ENCODE data around the gene SPRED2.
A peak's percentile ranks its signal among the peaks of the same experiment; 100 is the strongest.

SPRED2 gene

DNA sequence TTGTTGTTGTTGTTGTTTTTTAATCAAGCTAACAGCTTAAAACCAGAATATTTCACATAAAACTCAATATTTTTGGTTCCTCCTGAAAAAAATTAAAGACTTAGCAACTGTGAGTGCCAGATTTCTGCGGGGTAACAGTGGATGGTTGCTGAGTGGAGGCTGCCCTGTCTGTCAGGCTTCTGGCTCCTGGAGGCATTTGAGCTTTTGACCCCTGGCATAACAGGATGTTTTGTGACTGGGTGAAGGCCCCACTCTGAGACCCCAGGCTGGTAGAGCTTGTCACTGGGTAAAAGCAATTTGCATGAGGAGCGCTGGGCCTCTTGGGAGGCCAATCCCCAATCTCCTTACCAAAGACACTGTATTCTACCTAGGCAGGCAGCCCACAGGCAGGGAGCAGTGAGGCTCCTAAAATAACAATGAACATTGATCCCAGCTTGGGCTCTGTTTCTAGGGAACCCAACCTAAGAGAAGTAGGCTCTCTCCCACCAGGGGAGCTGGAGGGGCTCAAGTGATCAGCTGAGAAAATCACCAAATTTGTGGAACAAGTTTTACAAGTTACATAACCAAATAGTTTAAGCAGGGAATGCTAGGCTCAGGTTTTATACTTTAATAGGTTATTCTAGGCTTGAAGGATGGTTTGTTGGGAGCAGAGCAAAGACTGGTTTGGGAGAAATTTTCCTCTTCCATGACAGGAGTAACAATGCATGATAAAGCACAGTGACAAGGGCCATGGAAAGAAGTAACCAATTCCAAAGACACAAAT, 5.9 kb upstream of the SPRED2 start:
- no peak for DNase-seq (ENCODE audit: low spot score)

DNA sequence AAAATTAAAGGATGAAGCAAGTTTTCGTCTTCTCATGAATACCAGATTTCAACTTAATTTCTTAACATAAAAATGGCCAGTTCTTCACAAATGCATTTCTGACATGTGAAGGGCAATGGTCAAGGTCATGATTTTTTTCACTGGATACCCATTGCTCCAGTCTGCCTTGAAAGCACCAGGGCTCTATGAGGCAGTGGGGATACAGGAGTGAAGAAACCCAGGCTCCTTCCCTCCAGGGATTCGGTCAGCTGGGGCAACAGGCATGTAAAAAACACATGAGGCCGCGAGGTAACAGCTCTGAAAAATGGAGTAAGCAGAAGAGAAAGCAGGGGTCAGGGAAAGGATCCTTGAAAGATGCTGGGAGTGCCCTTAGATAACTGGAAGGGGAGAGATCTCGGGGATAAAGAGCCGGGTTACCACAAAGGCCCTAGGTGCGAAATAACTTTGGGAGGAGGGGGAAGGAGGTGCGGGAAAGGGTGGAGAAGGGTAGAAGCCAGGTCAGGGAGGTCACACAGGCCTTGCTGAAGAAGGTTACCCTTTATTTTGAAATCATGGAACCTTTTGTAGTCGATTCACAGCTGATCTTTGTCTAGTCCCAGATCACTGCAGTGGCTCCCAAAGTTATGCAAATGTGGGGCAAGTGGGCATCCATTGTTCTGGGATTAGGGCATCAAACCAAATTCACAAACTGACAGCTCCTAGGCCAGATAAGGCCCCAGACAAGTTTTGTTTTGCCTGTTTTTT, 5.2 kb upstream of the SPRED2 start:
- DNase-seq (ENCODE audit: low spot score), result no peak

DNA sequence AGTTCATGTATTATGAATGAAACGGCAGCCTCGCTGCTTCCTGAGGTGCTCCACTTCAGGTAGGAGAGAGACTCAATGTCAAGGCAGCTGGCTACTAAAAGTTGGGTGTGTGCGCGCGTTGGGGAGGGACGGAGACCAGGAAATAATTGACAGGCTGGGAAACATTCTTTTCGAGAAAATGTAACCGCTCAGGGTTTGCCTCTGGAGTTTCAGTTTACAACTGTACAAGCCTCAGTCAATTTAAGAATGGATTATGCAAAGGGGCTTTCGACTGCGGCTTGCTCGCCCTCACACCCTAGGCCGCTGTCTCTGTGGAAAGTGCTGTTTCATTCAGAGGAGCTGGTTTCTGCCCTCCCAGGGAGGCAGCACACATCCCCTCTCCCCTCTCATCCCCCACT, 4.4 kb upstream of the SPRED2 start:
- DNase-seq (ENCODE audit: low spot score), result peak; percentile 43

GRCh38 chr2:65436169-65436823, 3.9 kb upstream of the SPRED2 start:
- peak; percentile 95 for DNase-seq (ENCODE audit: low spot score)

- DNase-seq (ENCODE audit: low spot score), result peak; percentile 94
These were observed 3.3 kb upstream of the SPRED2 start for GRCh38 chr2:65435625-65436168.

DNA sequence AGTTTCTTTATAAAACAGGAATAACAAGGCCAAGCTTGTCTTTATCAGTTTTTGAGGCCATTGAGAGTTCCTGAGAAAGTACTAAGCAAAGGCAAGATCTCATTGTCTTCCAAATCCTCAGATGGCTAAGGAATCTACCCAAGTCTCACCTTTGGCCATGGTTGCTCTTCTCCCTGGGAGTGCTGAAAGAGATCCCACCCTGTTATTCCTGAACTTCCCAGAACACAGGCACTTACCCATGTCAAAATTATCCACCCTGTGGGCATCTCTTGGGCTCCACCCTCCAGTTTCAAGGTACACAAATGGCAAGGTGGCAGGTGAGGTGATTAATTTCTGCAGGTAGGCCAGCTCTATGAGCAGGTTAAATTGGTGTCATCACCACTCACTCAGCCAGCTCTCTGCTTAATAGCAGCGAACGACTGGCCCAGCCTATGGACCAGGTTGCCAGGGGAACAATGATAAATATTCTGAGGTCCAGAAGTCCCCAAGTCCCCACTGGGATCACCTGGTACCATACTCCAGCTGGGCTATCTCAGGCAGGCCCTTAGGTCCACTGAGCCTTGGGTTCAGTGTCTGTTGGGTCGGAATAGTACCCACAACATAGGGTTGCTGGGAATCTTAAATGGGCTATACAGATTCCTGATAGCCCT, 2.3 kb upstream of the SPRED2 start:
- no peak for DNase-seq (ENCODE audit: low spot score)

- peak; percentile 31 for DNase-seq (ENCODE audit: low spot score)
These were observed 775 bp downstream of the SPRED2 start for GRCh38 chr2:65431421-65432226.

GRCh38 chr2:65430603-65431420, 1.6 kb downstream of the SPRED2 start:
- DNase-seq (ENCODE audit: low spot score), result peak; percentile 48

DNA sequence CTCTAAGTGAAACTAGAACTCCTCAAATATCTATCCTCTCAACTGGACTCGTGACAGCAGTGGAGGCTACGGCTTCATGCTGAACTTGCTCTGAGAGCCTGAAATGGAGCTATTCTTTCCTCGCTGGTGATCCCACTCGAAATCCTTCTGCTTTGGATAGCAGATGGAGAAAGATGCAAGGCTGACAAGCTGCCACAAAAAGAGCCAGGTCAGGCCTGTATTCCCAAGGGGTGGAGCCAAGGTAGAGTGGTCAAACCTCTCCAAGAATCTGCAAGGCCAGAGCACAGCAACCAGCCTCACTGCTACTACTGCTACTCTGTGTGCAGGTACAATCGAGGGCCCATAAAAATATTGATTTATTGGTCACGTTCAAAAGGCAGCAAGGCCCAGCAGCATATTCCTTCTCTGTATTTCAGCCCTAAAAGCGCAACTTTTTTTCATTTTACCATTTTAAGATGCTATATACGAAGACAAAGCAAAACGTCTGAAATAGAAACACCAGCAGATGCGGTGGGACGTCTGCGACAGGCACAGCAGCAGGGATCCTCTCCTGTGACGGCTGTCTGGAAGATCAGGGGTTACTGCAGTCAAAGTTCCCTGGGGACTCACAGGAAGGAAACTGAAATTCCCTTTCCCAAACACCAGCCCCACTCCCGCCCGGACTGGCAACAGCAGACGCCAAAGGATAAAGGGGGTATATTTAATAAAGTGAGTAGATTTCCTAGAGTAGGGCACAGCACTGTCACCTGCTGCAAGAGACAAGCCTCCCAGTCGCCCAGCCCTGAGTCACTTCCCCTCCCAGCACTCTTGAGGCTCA, 2.4 kb downstream of the SPRED2 start:
- no peak for DNase-seq (ENCODE audit: low spot score)

DNA sequence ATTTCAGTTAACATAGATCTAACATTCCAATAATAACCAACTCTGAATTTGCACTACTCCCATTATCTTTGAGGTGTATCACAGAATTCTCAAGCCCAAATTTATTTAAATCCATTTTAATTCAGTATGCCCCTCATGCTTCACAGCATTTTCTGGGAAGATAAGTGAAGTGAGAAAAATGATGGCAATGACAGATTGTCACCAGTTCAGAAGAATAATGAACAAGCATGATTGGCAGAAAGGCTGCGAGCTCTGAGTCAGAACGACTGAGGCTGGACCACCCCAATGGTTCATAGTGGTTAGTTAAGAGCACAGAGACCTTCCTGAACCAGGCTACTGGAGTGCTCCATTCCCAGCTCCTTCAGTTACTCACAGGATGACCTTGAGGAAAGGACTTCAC, 4.9 kb downstream of the SPRED2 start:
- DNase-seq (ENCODE audit: low spot score), result no peak

DNA sequence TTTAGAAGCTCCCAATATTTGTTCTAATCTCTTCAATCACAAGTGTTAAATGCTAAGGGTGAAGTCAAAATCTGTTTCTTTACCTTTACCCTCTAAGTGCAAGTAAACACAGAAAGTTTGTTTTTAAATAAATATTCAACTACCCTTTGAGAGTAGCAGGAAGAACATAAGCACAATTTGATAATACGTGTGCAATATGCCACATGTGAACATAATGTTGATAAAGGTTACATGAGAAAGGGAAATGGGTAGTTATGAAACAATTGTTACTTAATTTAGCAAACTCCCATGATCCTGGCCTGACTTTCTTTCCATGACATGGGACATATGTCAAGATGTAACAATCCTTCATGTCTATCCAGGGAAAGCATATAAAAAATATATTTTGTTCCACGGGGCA, 7.1 kb downstream of the SPRED2 start:
- DNase-seq (ENCODE audit: low spot score), result no peak

DNA sequence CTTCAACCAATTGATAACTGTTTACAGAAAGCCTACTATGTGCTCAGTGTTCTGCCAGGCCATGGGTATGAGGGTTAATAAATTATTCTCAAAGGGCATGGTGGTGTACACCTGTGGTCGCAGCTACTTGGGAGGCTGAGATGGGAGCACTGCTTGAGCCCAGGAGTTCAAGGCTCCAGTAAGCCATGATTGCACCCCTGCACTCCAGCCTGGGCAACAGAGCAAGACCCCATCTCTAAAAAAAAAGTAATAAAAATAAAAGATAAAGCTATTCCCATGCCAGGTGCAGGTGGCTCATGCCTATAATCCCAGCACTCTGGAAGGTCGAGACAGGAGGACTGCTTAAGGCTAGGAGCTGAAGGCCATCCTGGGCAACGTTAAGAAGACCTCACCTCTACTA, 8.0 kb downstream of the SPRED2 start:
- DNase-seq (ENCODE audit: low spot score), result no peak

GRCh38 chr2:65421432-65421748, 11.0 kb downstream of the SPRED2 start:
- DNase-seq (ENCODE audit: low spot score), result no peak

GRCh38 chr2:65420712-65421431, 11.5 kb downstream of the SPRED2 start:
- peak; percentile 34 for DNase-seq (ENCODE audit: low spot score)

- DNase-seq (ENCODE audit: low spot score), result no peak
These were observed 14.8 kb downstream of the SPRED2 start for GRCh38 chr2:65417509-65418085.

- DNase-seq (ENCODE audit: low spot score), result no peak
These were observed 15.5 kb downstream of the SPRED2 start for GRCh38 chr2:65416945-65417344.

GRCh38 chr2:65416321-65416720, 16.1 kb downstream of the SPRED2 start:
- DNase-seq (ENCODE audit: low spot score), result no peak

DNA sequence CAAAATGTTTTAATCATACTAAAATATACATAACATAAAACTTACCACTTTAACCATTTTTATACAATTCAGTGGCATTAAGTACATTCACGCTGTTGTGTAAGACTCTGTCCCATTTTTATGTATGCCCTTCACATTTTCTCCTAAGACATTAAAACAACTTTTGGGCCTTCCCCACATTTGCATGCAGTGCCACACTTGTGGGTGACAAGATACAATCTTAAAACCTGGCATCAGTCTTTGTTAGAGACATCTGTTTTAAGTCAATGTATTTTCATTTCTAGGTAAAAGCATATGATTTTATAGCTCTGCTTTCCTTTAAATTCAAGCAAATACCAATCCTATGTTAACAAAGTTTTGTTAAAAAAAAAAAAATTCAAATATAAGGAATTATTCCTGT, 17.3 kb downstream of the SPRED2 start:
- DNase-seq (ENCODE audit: low spot score), result no peak

DNA sequence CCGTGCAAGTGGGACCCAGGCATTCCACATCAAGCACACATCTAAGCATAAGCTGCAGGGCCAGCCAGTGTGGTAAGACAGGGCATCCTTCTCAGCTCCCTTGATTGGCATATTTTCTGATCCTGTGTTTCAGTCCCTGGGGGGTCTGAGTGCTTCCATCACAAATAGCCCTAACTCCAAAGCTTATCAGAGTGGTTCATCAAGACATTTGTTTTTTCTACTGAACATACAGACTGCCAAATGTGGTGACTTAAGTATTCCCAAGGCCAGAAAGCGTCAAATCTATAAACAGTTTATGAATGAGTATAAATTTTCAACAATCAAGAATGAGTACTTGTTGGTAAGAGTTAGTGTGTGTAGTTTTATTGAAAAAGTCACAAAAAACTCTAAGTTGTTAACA, 18.8 kb downstream of the SPRED2 start:
- no peak for DNase-seq (ENCODE audit: low spot score)

Data from AG08396 (cell line).